ENCODE data around the gene IZUMO1R.
"Not testable (repeated sequence)": the region's sequence is repeated elsewhere in the genome, so short reads cannot be mapped to it uniquely, and the experiment has no call there.

The IZUMO1R gene

GRCh38 chr11:94328587-94329080 lies 24.3 kb downstream of the IZUMO1R start:
- DNase-seq: no peak

- DNase-seq: no peak
Measured at GRCh38 chr11:94329501-94329900, 25.1 kb downstream of the IZUMO1R start.

- no peak for DNase-seq
Measured at GRCh38 chr11:94330789-94331188, 26.4 kb downstream of the IZUMO1R start.

GRCh38 chr11:94332814-94333213 lies 28.4 kb downstream of the IZUMO1R start:
- no peak for DNase-seq

- no peak for DNase-seq
Measured at GRCh38 chr11:94336033-94336432, 31.7 kb downstream of the IZUMO1R start.

GRCh38 chr11:94338651-94339050 lies 34.3 kb downstream of the IZUMO1R start:
- DNase-seq: no peak

GRCh38 chr11:94342250-94342649 lies 37.9 kb downstream of the IZUMO1R start:
- DNase-seq: no peak

- no peak for DNase-seq
Measured at GRCh38 chr11:94343495-94343894, 39.1 kb downstream of the IZUMO1R start.

- not testable (repeated sequence) for DNase-seq
Measured at GRCh38 chr11:94346311-94346710, 41.9 kb downstream of the IZUMO1R start.

GRCh38 chr11:94350850-94351563 lies 46.6 kb downstream of the IZUMO1R start:
- DNase-seq: not testable (repeated sequence)
